SK-N-MC (cell line): ENCODE results near the gene KRT20.

Experiments used
- DNase-seq: peaks from one replicate; pipeline ENCODE4 v3.0.0-alpha.2; 2011; ENCODE audit warnings: low read depth, low spot score
- H3K27ac ChIP-seq: fragments of 200-600 bp; sonication (generic); 2 replicates; pipeline ENCODE4 v1.5.1; 2016; ENCODE audit warnings: mixed run types
- H3K36me3 ChIP-seq: fragments of 200-600 bp; sonication (generic); 2 replicates; pipeline ENCODE4 v1.6.1; 2017; ENCODE audit warnings: antibody characterized with exemption, low read length, mixed read lengths; ENCODE audit not compliant: insufficient read depth
- H3K4me3 ChIP-seq: fragments of 200-600 bp; sonication (generic); 2 replicates; pipeline ENCODE4 v1.5.1; 2016
- H3K9ac ChIP-seq: fragments of 200-600 bp; sonication (generic); 2 replicates; pipeline ENCODE4 v1.8.0; 2017; ENCODE audit warnings: mixed run types, mixed read lengths; ENCODE audit not compliant: insufficient read length
- H3K9me3 ChIP-seq: fragments of 200-600 bp; sonication (generic); 2 replicates; pipeline ENCODE4 v1.6.1; 2017; ENCODE audit warnings: low read depth, mild to moderate bottlenecking, antibody characterized with exemption, low read length, moderate library complexity, mixed read lengths
- EZH2 ChIP-seq: fragments of 200-600 bp; sonication (generic); IDR thresholded peaks from one replicate; pipeline ENCODE4 v1.6.1; 2017; ENCODE audit warnings: antibody characterized with exemption
- FOXP2 ChIP-seq: optimal IDR thresholded peaks from 2 replicates; pipeline ENCODE3; 2011; ENCODE audit warnings: mild to moderate bottlenecking, moderate library complexity; ENCODE audit not compliant: insufficient read depth; ENCODE audit errors: extremely low read length, control extremely low read depth
- POLR2AphosphoS5 ChIP-seq: IDR thresholded peaks from 2 replicates; pipeline ENCODE4 v1.6.1; 2012; ENCODE audit warnings: mild to moderate bottlenecking, low read depth, low read length, borderline replicate concordance

KRT20 gene

DNA sequence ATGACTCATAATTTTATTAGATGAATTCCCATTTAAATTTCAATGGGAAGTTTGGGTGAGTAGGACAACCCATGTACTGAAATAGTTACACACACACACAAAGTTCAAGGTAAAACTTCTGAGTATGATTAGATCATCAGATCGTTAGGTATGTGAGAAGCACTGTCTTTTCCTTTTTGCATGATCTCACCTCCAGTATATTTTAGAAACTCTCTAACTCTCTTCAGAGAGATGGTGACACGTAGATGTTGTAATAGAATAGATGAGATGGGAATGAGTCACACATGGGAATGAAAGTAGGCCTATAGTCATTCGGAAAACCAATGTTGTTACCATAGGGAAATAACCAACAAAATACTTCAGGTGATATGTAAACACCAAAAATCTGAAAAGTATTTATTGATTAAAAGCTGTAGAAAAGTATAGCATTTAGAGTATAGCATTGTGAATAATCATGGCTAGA, 30.2 kb upstream of the KRT20 start:
- TF ChIP-seq EZH2 = no peak
- TF ChIP-seq POLR2AphosphoS5 = no peak
- TF ChIP-seq FOXP2 = no peak
- DNase-seq = no peak
- Histone ChIP-seq H3K27ac (no peak overlapping the region), H3K9me3 (no peaks in the 10 kb centered on the region), H3K36me3 (no peaks in the 10 kb centered on the region), H3K4me3 (no peak overlapping the region), H3K9ac (no peak overlapping the region)

DNA sequence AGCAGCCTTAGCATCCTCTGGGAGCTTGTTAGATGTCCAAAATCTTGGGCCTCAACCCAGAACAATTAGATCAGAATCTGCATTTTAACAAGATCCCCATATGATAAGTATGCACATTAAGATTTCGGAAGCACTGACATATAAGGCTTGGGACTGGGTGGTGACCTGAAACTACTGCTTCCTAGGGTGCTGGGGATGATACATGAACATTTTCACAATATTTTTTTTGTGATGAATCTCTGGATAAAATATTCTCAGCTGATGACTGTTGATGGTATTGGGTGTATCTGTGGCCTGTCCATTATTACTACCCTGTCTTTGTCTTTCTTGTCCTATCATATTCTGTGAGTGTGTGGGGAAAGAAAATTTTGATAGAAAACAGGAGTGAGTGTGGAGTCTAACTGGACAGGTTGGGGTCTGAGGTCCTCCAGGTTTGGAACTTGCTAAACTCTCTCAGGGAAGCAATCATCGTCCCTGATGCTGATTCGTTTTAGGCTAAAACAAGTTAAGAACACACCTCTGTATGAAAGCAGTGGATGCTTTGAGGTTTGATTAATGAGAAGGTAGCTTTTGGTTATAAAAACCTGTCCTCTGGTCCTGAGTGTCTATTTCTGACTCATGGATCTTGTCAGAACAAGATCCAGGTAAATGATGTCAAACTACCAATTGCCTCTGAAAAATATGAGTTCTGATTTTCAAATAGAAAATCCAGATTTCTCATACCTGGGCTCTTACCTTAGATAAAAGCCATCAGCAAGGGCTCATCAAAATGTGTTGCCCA, 29.2 kb upstream of the KRT20 start:
- H3K9me3 ChIP-seq = no peaks in the 10 kb centered on the region
- TF ChIP-seq POLR2AphosphoS5 (no peak), FOXP2 (no peak), EZH2 (no peak)
- DNase-seq = no peak
- H3K4me3 ChIP-seq = no peak overlapping the region
- no peak overlapping the region for H3K27ac ChIP-seq
- no peak overlapping the region for H3K9ac ChIP-seq
- H3K36me3 ChIP-seq = no peaks in the 10 kb centered on the region

DNA sequence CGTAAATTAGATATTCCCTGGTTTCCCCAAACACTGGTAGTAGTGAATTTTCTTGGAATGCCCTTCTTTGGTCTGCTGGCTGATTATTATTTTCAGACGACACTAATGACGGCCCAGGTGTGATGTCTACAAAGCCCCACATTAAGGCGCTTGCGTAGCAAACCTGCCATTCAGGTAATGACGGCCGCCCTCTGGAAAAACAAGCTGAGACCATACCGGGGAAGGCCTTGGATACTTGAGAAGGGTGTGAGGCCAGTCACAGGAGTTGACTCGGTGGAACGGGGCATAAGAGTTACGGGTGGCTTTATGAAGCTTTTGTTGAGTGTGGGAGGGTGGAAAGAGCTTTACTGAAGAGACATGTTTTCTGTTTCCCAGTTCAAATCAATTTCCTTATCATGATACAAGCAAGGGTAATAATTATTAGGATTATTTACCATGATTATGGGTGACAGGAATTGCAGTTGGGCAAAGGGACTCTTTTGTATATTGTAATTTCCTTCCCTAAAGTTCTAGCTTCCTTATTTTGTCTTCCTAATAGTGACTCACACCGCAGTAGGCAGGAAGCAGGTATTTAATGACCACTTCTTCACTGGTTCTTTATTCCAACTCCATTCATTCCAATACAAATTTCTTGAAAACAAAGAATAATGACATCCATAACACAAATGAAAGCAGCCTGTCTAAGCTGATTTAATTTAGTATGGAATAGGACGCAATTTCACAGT, 27.6 kb upstream of the KRT20 start:
- H3K9ac ChIP-seq = no peak overlapping the region
- TF ChIP-seq FOXP2 (no peak), EZH2 (no peak), POLR2AphosphoS5 (no peak)
- H3K4me3 ChIP-seq = no peak overlapping the region
- no peaks in the 10 kb centered on the region for H3K36me3 ChIP-seq
- no peak for DNase-seq
- H3K9me3 ChIP-seq = no peaks in the 10 kb centered on the region
- no peak overlapping the region for H3K27ac ChIP-seq

DNA sequence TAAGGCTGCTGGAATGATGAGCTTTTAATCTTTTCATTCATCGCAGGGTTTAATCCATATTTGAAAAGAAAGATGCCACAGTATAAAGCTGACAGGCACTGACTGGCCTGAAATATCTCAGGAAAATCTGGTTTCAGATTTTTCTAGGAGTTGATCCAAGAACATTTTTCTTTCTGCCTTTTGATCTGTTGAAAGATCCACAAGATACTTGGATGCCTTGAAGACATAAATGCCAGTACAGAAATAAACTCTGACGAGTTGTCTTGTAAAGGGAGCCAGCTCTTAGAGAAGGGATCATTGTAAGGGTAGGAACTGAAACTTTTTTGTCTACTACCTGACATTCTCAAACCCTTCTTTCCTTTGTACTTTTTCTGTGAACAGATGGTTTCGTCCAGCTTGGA, 25.4 kb upstream of the KRT20 start:
- TF ChIP-seq POLR2AphosphoS5 (no peak), EZH2 (no peak), FOXP2 (no peak)
- Histone ChIP-seq H3K36me3 (no peaks in the 10 kb centered on the region), H3K9me3 (no peaks in the 10 kb centered on the region), H3K9ac (peak overlapping the region; percentile 81), H3K27ac (peak overlapping the region; percentile 99), H3K4me3 (peak overlapping the region; percentile 56)
- DNase-seq = no peak

DNA sequence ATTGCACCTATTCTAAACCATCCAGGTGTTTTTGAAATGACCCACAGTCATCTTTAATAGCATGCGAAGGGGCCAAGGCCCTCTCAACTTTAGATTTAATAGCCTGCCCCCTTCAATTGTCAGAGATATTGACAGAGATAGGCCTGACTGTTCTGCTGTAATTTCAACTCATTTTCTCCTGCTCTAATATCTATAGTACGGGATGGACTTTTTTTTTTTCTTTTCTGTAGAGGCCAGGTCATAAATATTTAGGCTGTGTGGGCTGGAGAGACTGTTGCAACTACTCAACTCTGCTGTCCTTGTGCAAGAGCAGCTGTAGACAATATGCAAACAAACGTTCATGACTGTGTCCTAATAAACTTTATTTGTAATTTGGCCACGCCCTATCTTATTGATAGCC, 24.7 kb upstream of the KRT20 start:
- Histone ChIP-seq H3K27ac (peak overlapping the region; percentile 99), H3K9me3 (no peaks in the 10 kb centered on the region), H3K36me3 (no peaks in the 10 kb centered on the region), H3K4me3 (peak overlapping the region; percentile 56), H3K9ac (peak overlapping the region; percentile 81)
- no peak for DNase-seq
- TF ChIP-seq EZH2 = no peak
- TF ChIP-seq FOXP2 = no peak
- TF ChIP-seq POLR2AphosphoS5 = no peak

DNA sequence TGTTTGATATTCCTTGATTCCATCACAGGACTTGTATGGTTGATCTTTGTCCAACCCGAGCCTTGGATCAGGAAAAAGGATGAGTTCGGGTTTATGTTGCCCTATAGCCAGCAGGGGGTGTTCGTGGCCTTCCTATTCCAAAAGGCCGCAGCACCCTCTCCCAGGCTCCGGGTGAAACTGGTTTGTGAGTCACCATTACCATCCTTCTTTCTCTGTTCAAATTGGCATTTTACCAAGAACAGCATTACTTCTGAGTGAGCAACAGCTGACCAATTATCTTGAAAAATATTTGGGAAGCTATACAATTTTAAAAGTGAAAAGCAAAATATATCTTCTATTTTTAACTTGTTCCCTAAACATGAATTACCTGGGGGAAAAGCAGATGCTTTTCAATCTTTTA, 24.3 kb upstream of the KRT20 start:
- no peaks in the 10 kb centered on the region for H3K36me3 ChIP-seq
- no peaks in the 10 kb centered on the region for H3K9me3 ChIP-seq
- peak overlapping the region; percentile 56 for H3K4me3 ChIP-seq
- TF ChIP-seq POLR2AphosphoS5 (no peak; the same call in 1 of the 2 replicates), FOXP2 (no peak), EZH2 (no peak)
- peak overlapping the region; percentile 81 for H3K9ac ChIP-seq
- peak overlapping the region; percentile 99 for H3K27ac ChIP-seq
- DNase-seq = peak; percentile 92

DNA sequence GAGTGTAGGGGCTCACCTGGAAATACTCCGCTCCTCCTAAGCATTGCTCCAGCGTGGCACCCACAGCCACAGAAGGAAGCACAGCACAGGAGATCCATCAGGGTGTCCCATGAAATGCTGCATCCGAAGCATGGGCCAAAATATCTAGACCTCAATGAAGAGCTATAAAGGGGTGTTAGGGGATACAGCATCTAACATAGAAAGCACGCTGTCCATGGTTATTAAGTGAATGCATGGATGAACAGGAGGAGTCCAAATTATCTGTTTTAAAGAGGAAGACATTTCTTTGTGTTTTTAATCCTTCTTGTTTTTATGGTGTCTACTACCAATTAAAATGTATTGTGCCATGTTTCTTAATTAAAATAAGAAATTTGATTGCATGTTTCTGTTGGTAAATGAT, 21.6 kb upstream of the KRT20 start:
- Histone ChIP-seq H3K27ac (peak overlapping the region; percentile 99), H3K9ac (no peak overlapping the region), H3K36me3 (no peaks in the 10 kb centered on the region), H3K9me3 (no peaks in the 10 kb centered on the region), H3K4me3 (no peak overlapping the region)
- TF ChIP-seq FOXP2 (no peak), EZH2 (no peak), POLR2AphosphoS5 (no peak)
- no peak for DNase-seq

DNA sequence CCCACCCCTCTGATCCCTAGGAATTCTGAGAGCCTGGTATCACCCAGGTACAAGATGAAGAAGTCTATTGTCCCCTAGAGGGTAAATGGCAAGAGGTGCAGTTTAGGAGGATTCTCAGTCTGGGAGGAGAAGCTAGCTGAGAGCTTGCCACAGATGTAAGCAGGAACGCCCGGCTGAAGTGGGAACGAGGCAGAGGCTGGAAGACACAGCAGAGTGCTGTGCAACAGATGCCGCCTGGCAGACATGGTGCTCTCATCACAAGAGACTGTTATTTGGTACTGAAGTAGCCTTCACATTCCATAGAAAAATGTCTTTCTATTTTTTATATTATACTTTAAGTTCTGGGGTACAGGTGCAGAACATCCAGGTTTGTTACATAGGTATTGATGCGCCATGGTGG, 20.3 kb upstream of the KRT20 start:
- TF ChIP-seq EZH2 (no peak), FOXP2 (no peak), POLR2AphosphoS5 (no peak)
- H3K9ac ChIP-seq = no peak overlapping the region
- no peaks in the 10 kb centered on the region for H3K9me3 ChIP-seq
- H3K4me3 ChIP-seq = no peak overlapping the region
- DNase-seq = no peak
- H3K27ac ChIP-seq = 0 out of 2 replicates have a peak overlapping the region, but pooled peaks have one; percentile 37
- H3K36me3 ChIP-seq = no peaks in the 10 kb centered on the region
